Colonic mucosa (tissue), 4 donors: ENCODE results near the gene CERS6. TPM values are rescaled to one million over a fixed set of nuclear protein-coding genes. Genes with fewer than 3 reads are reported as not detected.
A peak's percentile ranks its signal among the peaks of the same experiment; 100 is the strongest.
"Not testable (repeated sequence)": the region's sequence is repeated elsewhere in the genome, so short reads cannot be mapped to it uniquely, and the experiment has no call there.

Experiments used
- DNase-seq: peaks from one replicate; pipeline ENCODE4 v3.0.0-alpha.2; 2020
- H3K27ac ChIP-seq: fragments of 200-600 bp; one replicate; pipeline ENCODE4 v1.8.0; 2021
- H3K27me3 ChIP-seq: fragments of 200-600 bp; one replicate; pipeline ENCODE4 v1.8.0; 2021
- H3K36me3 ChIP-seq: fragments of 200-600 bp; one replicate; pipeline ENCODE4 v1.8.0; 2021
- H3K4me1 ChIP-seq: fragments of 200-600 bp; one replicate; pipeline ENCODE4 v1.8.0; 2021; ENCODE audit warnings: mild to moderate bottlenecking
- H3K4me3 ChIP-seq: fragments of 200-600 bp; one replicate; pipeline ENCODE4 v1.8.0; 2021
- H3K9ac ChIP-seq, 2 donors: one replicate each; pipeline ENCODE4 v1.7.0; 2013; ENCODE audit warnings: control low read depth in 2 of 2, low read depth in 2 of 2, low read length in 2 of 2
- H3K9me3 ChIP-seq: fragments of 200-600 bp; one replicate; pipeline ENCODE4 v1.8.0; 2021
- intact Hi-C: fragments of 100-400 bp; cut with DNase I; formaldehyde crosslinking; loops from one replicate; pipeline ENCODE4 v1.14.1; 2022
- total RNA-seq, 2 donors: library from RNA; stranded (reverse); fragmentation: NEBNext Ultra II Directional in 1 of 2; extraction: Animal tissue kit (Norgen Biotek cat#: 25700) in 1 of 2; gene quantifications; one replicate each; pipeline ENCODE4 v1.2.1, GENCODE V29; 2021
- TF ChIP-seq, protein P1 (sequence below): fragments of 200-600 bp; IDR thresholded peaks from one replicate; pipeline ENCODE4 v1.8.0; 2022; ENCODE audit warnings: antibody characterized with exemption, mild to moderate bottlenecking
- donor health status: healthy.
- donor health status: DM: no; HTN: no; CAD: no.
- donor health status: DM: no; HTN: no; CAD: no.

CERS6 gene, protein sequence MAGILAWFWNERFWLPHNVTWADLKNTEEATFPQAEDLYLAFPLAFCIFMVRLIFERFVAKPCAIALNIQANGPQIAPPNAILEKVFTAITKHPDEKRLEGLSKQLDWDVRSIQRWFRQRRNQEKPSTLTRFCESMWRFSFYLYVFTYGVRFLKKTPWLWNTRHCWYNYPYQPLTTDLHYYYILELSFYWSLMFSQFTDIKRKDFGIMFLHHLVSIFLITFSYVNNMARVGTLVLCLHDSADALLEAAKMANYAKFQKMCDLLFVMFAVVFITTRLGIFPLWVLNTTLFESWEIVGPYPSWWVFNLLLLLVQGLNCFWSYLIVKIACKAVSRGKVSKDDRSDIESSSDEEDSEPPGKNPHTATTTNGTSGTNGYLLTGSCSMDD
- total RNA-seq: 10 to 100 TPM; 56.7 to 75.9 TPM

DNA sequence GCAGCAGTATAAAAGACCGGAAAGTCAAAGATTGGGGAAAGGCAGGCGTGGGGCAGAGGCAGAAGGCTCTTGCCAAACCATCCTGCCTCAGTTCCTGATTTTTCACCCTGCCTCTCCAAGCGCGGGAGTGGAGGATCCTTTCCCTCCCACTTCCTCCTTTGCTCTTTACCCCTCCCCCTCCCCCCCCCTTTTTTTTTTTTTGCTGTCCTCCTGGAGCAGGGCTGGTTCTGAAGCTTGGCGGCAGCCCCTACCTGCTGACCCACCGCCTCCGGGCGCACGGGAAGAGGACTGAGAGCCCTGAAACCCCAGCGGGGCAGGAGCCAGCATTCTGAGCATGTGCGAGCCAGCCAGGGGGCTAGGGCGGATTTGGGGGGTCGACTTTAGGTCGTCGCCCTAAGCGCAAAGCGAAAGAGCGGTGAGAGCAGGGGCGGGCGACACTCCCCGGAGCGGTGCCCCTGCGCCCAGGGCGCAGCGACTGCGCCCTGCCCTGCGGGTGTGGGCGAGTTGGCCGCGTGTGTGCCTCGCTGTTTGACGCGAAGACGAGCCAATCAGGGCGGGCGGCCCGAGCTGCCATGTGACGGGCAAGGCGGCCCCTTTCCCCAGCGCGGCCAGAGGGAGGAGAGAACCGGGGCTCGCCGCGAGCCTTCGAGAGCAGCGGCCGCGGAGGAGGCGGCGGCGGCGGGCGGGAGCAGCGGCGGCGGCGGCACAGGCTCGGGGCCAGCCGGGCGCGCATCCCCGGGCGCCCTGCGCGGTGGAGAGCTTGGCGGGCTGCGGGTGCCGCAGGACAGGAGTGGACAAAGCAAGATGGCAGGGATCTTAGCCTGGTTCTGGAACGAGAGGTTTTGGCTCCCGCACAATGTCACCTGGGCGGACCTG lies at the start of gene CERS6:
CERS6 (plus strand) TSS at position 628 of the 876 bp plus-strand sequence; CDS start at position 805, 177 bp downstream.
- intact Hi-C loops: loop anchor here (10.0 kb wide), 1 partner anchor 239 kb away; no protein-coding TSS in a partner anchor
- TF ChIP-seq, protein P1, sequence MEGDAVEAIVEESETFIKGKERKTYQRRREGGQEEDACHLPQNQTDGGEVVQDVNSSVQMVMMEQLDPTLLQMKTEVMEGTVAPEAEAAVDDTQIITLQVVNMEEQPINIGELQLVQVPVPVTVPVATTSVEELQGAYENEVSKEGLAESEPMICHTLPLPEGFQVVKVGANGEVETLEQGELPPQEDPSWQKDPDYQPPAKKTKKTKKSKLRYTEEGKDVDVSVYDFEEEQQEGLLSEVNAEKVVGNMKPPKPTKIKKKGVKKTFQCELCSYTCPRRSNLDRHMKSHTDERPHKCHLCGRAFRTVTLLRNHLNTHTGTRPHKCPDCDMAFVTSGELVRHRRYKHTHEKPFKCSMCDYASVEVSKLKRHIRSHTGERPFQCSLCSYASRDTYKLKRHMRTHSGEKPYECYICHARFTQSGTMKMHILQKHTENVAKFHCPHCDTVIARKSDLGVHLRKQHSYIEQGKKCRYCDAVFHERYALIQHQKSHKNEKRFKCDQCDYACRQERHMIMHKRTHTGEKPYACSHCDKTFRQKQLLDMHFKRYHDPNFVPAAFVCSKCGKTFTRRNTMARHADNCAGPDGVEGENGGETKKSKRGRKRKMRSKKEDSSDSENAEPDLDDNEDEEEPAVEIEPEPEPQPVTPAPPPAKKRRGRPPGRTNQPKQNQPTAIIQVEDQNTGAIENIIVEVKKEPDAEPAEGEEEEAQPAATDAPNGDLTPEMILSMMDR: no peak

DNA sequence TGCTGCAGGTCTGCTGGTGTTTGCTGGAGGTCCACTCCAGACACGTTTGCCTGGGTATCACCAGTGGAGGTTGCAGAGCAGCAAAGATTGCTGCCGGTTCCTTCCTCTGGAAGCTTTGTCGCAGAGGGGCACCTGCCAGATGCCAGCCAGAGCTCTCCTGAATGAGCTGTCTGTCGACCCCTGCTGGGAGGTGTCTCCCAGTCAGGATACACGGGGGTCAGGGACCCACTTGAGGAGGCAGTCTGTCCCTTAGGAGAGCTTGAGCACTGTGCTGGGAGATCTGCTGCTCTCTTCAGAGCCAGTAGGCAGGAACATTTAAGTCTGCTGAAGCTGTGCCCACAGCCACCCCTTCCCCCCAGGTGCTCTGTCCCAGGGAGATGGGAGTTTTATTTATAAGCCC lies 43.8 kb upstream of the CERS6 start:
- H3K36me3 ChIP-seq, intact Hi-C loops, H3K9me3 ChIP-seq, H3K27ac ChIP-seq, H3K9ac ChIP-seq, H3K4me3 ChIP-seq, H3K4me1 ChIP-seq, DNase-seq, H3K27me3 ChIP-seq: not testable (repeated sequence)

More for the DNA sequence above, at the start of gene CERS6:
- Histone ChIP-seq H3K36me3 (no peaks in the 10 kb centered on the region), H3K9ac (peak within 1 kb of the TSS; percentile 88 to 91), H3K27me3 (no peaks in the 10 kb centered on the region), H3K4me3 (peak within 1 kb of the TSS; percentile 87), H3K27ac (peak within 1 kb of the TSS; percentile 90), H3K4me1 (no peaks in the 10 kb centered on the region), H3K9me3 (no peaks in the 10 kb centered on the region)
- peak; percentile 97 for DNase-seq

DNA sequence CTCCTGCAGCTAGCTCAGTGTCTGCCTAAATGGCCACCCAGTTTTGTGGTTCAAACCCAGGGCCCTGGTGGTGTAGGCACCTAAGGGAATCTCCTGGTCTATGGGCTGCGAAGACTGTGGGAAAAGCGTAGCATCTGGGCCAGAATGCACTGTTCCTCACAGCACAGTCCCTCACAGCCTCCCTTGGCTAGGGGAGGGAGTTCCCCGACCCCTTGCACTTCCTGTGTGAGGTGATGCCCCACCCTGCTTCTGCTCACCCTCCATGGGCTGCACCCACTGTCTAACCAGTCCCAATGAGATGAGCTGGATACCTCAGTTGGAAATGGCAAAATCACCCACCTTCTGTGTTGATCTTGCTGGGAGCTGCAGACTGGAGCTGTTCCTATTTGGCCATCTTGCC lies 43.0 kb upstream of the CERS6 start:
- H3K36me3 ChIP-seq, H3K27me3 ChIP-seq, H3K9me3 ChIP-seq, H3K4me3 ChIP-seq, H3K4me1 ChIP-seq, H3K27ac ChIP-seq, intact Hi-C loops, DNase-seq, H3K9ac ChIP-seq: not testable (repeated sequence)

DNA sequence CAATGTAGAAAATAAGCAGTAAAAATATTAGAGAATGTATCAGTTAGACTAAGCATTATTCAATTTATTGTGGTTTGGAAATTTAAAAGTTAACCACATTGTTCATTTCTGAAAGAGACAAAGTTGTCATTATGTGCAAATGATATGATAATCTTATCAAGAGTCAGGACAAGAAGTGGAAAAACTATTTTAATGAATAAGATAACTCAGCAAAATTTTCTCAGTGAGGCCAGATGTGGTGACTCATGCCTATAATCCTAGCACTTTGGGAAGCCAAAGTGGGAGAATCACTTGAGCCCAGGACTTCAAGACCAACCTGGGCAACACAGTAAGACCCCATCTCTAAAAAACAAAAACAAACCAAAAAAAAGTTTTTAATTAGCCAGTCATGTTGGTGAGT lies 39.5 kb upstream of the CERS6 start:
- H3K9ac ChIP-seq: no peak overlapping the region
- no peaks in the 10 kb centered on the region for H3K36me3 ChIP-seq
- H3K9me3 ChIP-seq: no peaks in the 10 kb centered on the region
- intact Hi-C loops: no loop called here
- H3K27ac ChIP-seq: no peak overlapping the region
- TF ChIP-seq, protein P1: no peak
- no peaks in the 10 kb centered on the region for H3K27me3 ChIP-seq
- H3K4me1 ChIP-seq: no peaks in the 10 kb centered on the region
- H3K4me3 ChIP-seq: no peak overlapping the region
- DNase-seq: no peak

DNA sequence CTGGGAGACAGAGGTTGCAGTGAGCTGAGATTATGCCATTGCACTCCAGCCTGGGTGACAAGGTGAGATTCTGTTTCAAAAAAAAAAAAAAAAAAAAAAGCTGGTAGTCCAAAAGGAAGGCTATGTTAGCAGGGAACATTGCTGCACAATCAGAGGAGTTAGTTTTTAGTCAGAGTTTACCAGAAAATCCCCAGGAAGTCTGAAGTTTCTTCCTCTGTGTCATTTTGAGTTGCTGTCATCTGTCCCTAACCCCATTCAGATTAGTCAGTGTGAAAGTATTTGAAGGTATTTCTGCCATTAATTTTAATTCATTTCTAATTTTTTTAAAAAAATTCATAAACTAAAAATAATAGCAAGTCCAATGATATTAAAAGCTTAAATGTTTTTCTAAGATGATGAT lies 33.5 kb upstream of the CERS6 start:
- Histone ChIP-seq H3K4me3 (no peak overlapping the region), H3K4me1 (no peaks in the 10 kb centered on the region), H3K27ac (no peak overlapping the region), H3K9me3 (no peaks in the 10 kb centered on the region), H3K9ac (no peak overlapping the region), H3K27me3 (no peaks in the 10 kb centered on the region), H3K36me3 (no peaks in the 10 kb centered on the region)
- intact Hi-C loops: no loop called here
- TF ChIP-seq, protein P1: no peak
- no peak for DNase-seq

DNA sequence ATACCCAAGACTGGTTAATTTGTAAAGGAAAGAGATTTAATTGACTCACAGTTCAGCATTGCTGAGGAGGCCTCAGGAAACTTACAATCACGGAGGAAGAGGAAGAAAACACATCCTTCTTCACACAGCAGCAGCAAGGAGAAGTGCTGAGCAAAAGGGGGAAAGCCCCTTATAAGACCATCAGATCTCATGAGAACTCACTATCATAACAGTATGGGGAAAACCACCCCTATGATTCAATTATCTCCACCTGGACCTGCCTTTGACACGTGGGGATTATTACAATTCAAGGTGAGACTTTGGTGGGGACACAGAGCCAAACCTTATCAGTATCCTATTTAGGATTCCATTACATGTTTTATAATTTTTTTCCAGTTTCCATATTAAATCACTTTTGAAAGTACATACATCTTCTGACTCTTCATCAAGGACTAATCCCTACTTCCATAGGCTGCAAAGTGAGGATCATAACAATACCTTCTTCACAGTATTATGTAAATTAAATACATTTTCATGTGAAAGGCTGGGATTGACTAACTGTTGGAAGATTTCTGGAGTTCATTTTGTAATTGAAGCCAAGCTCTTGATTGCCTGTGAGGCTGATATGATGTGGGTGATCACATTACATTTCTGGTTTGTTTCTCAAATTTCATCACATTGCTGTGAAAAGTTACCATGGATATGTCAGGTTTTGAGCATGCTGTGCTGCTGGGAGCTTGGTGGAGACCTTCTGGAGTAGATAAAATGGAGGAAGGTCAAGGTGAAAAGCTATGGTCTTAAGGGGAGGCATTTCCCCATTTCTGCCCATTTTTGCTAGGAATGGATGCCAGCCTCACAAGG lies 31.7 kb upstream of the CERS6 start:
- H3K36me3 ChIP-seq: no peaks in the 10 kb centered on the region
- no peak overlapping the region for H3K27ac ChIP-seq
- H3K9me3 ChIP-seq: no peaks in the 10 kb centered on the region
- TF ChIP-seq, protein P1: no peak
- no peak overlapping the region for H3K9ac ChIP-seq
- no peak for DNase-seq
- no peaks in the 10 kb centered on the region for H3K27me3 ChIP-seq
- H3K4me3 ChIP-seq: no peak overlapping the region
- H3K4me1 ChIP-seq: no peaks in the 10 kb centered on the region
- intact Hi-C loops: no loop called here
